GM12873 (cell line): ENCODE data around the gene CCSER1.

Source experiments
- TF ChIP-seq, protein P1 (sequence below): IDR thresholded peaks from 2 replicates; pipeline ENCODE4 v1.5.1; 2012; ENCODE audit warnings: low read depth, mild to moderate bottlenecking, moderate library complexity, low read length, control low read depth; ENCODE audit not compliant: insufficient read depth; ENCODE audit errors: missing control alignments

The CCSER1 gene

DNA sequence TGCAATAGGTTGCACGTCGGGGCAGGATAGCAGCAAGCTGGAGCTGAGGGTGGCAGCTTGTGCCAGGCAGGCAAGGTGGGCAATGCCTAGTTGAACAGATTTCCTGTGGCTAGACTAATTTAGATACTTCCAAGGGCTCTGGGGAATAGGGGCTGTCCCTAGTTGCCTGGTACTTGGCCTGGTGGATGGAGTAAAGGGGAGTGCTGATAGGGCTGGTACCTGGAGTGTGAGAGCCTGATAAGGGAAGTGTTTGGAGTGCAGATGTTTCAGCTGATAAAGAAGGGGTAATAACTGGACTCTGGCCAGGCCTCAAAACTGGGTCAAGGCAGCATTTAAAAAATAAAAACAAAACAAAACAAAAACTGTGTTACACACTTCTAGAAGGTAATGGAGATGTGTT lies 665.5 kb downstream of the CCSER1 start:
- TF ChIP-seq, protein P1, sequence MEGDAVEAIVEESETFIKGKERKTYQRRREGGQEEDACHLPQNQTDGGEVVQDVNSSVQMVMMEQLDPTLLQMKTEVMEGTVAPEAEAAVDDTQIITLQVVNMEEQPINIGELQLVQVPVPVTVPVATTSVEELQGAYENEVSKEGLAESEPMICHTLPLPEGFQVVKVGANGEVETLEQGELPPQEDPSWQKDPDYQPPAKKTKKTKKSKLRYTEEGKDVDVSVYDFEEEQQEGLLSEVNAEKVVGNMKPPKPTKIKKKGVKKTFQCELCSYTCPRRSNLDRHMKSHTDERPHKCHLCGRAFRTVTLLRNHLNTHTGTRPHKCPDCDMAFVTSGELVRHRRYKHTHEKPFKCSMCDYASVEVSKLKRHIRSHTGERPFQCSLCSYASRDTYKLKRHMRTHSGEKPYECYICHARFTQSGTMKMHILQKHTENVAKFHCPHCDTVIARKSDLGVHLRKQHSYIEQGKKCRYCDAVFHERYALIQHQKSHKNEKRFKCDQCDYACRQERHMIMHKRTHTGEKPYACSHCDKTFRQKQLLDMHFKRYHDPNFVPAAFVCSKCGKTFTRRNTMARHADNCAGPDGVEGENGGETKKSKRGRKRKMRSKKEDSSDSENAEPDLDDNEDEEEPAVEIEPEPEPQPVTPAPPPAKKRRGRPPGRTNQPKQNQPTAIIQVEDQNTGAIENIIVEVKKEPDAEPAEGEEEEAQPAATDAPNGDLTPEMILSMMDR: no peak

DNA sequence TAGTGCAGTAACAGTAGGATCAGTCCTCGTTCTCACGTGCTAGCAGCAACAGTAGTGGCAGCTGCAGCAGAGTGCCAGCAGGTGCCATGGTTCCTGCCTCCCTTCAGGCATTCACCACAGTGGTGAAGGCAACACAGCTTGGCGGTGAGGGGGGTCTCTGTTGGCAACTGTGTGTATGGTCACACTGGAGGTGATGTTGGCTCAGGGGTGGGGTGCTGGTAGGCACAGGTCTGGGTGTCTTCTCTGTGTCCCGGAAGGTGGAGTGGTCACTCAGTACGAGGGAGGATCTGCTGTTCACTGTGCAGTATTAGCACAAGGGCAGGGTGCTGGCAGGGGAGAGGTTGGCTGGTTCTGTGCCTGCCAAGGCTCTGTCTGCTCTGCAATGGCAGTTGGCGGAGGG lies 671.8 kb downstream of the CCSER1 start:
- TF ChIP-seq, protein P1: no peak

DNA sequence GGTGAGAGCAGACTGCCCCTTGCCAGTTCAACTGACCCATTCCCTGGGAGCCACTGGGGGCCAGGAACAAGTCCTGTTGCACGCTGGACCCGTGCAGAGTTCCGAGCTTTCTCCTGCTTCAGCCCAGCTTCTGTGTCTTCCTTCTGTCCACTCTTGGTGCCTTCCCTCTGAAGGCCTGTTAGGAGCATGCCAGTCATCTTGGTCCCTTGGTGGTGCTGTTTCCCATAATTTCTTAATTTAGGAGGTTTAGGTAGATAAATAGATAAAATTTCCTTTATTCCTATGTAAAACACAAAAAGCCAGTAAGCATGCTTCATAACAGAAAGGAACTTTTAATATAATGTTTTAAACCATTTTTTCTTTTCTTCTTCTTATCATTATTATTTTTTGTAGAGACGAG lies 672.7 kb downstream of the CCSER1 start:
- TF ChIP-seq, protein P1: no peak

DNA sequence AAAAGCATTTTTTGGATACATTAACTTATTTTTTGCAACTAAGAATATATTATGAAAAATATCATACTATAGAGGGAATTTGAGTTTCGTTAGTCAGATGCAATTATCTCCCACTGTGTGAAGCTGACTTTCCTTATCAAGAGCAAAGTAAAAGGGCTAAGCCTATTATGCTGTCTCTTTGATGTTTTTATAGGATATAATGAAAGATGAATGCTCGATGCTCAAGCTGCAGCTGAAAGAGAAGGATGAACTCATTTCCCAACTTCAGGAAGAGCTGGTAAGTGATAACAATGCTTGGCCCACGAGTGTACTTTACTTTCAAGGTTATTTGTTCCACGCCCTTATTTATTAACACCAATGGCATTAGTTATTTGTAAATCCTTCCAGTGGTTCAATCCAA lies 688.4 kb downstream of the CCSER1 start:
- TF ChIP-seq, protein P1: no peak

DNA sequence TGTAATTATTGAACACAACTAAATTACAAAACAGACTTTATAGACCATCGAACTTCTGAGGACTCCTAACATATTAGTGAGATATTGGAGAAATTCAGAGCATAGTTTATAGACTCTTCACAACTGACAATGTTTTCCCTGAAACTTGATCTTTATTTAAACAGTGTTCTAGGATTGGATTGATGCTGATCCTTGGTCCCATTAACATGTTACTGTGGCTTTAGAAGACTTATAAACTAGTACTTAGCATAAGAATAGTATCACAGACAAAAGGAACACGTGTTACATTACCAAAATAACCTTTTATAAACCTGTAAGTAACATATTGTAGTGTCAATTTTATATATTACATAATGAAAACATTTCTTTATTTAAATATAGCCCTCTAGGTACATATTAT lies 689.6 kb downstream of the CCSER1 start:
- TF ChIP-seq, protein P1: no peak

DNA sequence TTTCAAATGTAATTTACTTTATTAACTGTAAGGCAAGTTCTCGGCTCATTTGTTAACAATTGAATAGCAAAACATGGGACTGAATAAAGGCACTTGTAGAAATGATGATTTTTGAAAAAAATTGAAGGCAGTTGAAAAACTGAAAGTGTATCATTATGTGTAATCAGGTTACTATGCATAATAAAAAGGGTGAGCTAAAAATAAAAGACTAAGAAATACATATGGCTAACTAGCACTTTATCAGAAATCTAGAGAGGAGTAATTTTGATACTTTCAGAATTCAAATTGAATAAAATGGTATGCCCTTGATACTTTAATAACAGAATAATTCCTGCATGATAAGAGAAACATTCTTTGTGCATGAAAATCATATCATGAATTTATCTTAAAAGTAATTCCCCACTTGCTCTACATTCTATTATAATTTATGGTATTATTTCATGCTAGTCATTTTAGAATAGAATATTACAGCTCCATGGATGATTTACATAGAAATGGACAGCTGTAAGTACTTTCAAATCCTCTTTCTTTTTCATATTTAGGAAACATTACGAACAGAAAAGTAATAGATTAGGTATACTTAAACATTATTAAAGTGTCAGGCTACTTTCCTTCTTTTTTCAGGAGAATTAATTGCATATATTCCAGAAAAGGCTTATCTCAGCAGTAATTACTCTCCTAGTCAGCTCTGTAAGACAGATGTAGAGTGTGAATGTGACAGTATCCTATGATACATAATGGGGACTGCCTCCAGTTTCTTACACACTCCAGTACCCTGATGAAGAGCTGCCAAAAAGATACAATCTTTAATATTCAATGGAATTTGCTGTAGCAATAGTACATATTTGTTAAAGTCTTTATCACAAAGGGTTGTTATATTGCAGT lies 697.3 kb downstream of the CCSER1 start:
- TF ChIP-seq, protein P1: no peak

DNA sequence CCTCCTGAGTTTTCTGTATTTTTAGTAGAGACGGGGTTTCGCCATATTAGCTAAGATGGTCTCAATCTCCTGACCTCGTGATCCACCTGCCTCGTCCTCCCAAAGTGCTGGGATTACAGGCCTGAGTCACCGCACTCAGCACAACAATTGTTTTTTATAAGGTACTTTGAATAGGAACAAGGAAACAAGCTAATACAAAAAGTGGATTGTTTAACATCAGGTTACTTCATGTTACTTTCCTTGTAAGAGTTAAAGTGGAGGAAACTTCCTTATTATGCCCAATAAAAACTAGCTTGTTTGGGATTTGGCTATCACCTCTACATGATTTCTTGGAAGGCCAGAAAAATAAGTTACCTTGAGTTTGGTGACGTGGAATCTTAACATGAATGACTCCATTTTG lies 698.7 kb downstream of the CCSER1 start:
- TF ChIP-seq, protein P1: no peak
